IMR-90 (cell line): ENCODE results near the gene SLC26A11.

Experiments used
- CEBPB ChIP-seq: IDR thresholded peaks from 2 replicates; pipeline ENCODE4 v1.6.1; 2012; ENCODE audit warnings: low read depth, low read length, improper control_type of control experiment
- CTCF ChIP-seq: conservative IDR thresholded peaks from 2 replicates; pipeline ENCODE4 v1.5.1; 2012; ENCODE audit warnings: mild to moderate bottlenecking, low read depth, low read length, improper control_type of control experiment
- FOS ChIP-seq: fragments of 150-350 bp; IDR thresholded peaks from 2 replicates; pipeline ENCODE4 v1.6.1; 2016; ENCODE audit warnings: low read depth, low read length
- MXI1 ChIP-seq: IDR thresholded peaks from 2 replicates; pipeline ENCODE4 v1.6.1; 2012; ENCODE audit warnings: low read depth, mild to moderate bottlenecking, low read length, moderate library complexity, borderline replicate concordance
- POLR2A ChIP-seq: IDR thresholded peaks from 2 replicates; pipeline ENCODE4 v1.6.1; 2012; ENCODE audit warnings: mild to moderate bottlenecking, low read depth, low read length

DNA sequence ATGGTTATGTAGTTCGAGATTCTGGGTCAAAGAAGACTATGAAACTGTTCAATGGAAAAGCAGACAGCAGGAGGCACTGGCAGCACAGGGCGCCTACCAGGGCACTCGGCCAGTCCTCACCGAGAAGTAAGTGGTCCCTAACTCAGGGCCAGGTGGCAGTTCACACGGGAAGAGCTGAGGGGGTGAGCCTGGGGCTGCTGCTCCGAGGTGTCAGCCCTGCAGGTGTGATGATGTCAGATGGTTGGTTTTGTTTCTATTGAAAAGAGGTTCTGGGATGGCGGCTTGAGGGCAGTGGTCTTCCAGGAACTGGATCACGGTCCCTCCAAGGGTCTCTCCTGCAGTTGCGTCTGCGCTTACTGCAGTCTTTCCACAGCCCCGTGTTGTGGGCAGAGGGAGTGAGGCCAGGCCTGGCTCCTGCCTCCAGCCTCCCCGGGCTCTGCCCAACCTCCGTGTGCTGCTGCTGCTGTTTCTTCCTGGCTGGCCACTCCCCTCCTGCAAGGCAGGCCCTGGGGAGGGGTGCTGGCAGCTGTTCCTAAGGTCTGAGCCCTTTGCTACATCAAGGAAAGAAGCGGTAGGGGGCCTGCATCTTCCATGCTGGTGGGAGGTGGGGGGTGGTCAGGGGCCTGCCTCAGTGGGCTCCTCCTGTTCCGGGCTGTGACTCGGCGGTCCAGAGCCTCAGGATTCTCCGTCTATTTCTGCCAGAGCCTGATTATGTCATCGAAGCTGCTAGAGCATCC lies 63.1 kb downstream of the SLC26A11 start:
- TF ChIP-seq POLR2A (no peak), CTCF (no peak), CEBPB (no peak), MXI1 (no peak), FOS (no peak)
